OCI-LY3 (cell line): ENCODE data around the gene MSMP.

Experiments
- H2AFZ ChIP-seq: fragments of 200-600, 300-600 bp; shearing (Covaris generic); 2 replicates; pipeline ENCODE4 v1.6.0; 2014; ENCODE audit warnings: antibody characterized with exemption, low read depth, low read length
- H3K27ac ChIP-seq: fragments of 200-600, 300-600 bp; sonication (generic); 2 replicates; pipeline ENCODE4 v1.5.1; 2014; ENCODE audit warnings: mild to moderate bottlenecking, low read length, moderate library complexity, mixed read lengths
- H3K27me3 ChIP-seq: fragments of 200-600, 300-600 bp; sonication (generic); 2 replicates; pipeline ENCODE4 v1.6.1; 2014; ENCODE audit warnings: low read depth, low read length, mixed read lengths
- H3K36me3 ChIP-seq: fragments of 200-600, 300-600 bp; sonication (generic); replicated peaks from 2 replicates; pipeline ENCODE3; 2014; ENCODE audit warnings: low read depth, low read length, mixed read lengths
- H3K4me1 ChIP-seq: fragments of 300-600, 200-600 bp; sonication (generic); 2 replicates; pipeline ENCODE4 v1.6.1; 2014; ENCODE audit warnings: low read length, mixed read lengths
- H3K4me2 ChIP-seq: fragments of 200-600, 300-600 bp; sonication (generic); 2 replicates; pipeline ENCODE4 v1.6.1; 2014; ENCODE audit warnings: low read length, mixed read lengths
- H3K4me3 ChIP-seq: fragments of 300-600, 200-600 bp; sonication (generic); 2 replicates; pipeline ENCODE4 v1.5.1; 2014; ENCODE audit warnings: antibody characterized with exemption, mild to moderate bottlenecking, low read length, moderate library complexity
- H3K79me2 ChIP-seq: fragments of 300-600, 200-600 bp; shearing (Covaris generic); 2 replicates; pipeline ENCODE4 v1.6.1; 2014; ENCODE audit warnings: mild to moderate bottlenecking, low read length, mixed read lengths
- H3K9ac ChIP-seq: fragments of 300-600, 200-600 bp; shearing (Covaris generic); 2 replicates; pipeline ENCODE4 v1.6.0; 2014; ENCODE audit warnings: mild to moderate bottlenecking, low read length, moderate library complexity
- H3K9me3 ChIP-seq: fragments of 200-600, 300-600 bp; shearing (Covaris generic); 2 replicates; pipeline ENCODE4 v1.6.1; 2014; ENCODE audit warnings: low read length, mixed read lengths; ENCODE audit not compliant: insufficient read depth
- H4K20me1 ChIP-seq: fragments of 200-600, 300-600 bp; sonication (generic); 2 replicates; pipeline ENCODE4 v1.6.1; 2016; ENCODE audit warnings: low read length, mixed read lengths; ENCODE audit not compliant: insufficient read depth
- CTCF ChIP-seq: fragments of 200-600, 300-600 bp; sonication (generic); IDR thresholded peaks from 2 replicates; pipeline ENCODE4 v1.5.1; 2014; ENCODE audit warnings: antibody characterized with exemption, low read length, low read depth
- EZH2phosphoT487 ChIP-seq: fragments of 200-600 bp; shearing (Covaris generic); IDR thresholded peaks from 2 replicates; pipeline ENCODE4 v1.6.1; 2018; ENCODE audit warnings: antibody characterized with exemption, mixed run types, low read depth

The MSMP gene

GRCh38 chr9:35713578-35713977 is 40.5 kb downstream of the MSMP start:
- no peak overlapping the region for H2AFZ ChIP-seq
- TF ChIP-seq EZH2phosphoT487 (no peak), CTCF (no peak)
- no peaks in the 10 kb centered on the region for H4K20me1 ChIP-seq
- no peaks in the 10 kb centered on the region for H3K9me3 ChIP-seq
- H3K36me3 ChIP-seq: peaks cover 70% of the 10 kb centered on the region
- H3K4me1 ChIP-seq: no peaks in the 10 kb centered on the region
- no peak overlapping the region for H3K4me2 ChIP-seq
- H3K9ac ChIP-seq: no peak overlapping the region
- no peaks in the 10 kb centered on the region for H3K79me2 ChIP-seq
- H3K27me3 ChIP-seq: no peaks in the 10 kb centered on the region
- H3K27ac ChIP-seq: no peak overlapping the region
- H3K4me3 ChIP-seq: no peak overlapping the region

GRCh38 chr9:35712762-35713400 is 41.2 kb downstream of the MSMP start:
- Histone ChIP-seq H3K36me3 (peaks cover 68% of the 10 kb centered on the region), H4K20me1 (no peaks in the 10 kb centered on the region)

GRCh38 chr9:35711501-35712428 is 42.3 kb downstream of the MSMP start:
- H3K9me3 ChIP-seq: no peaks in the 10 kb centered on the region
- no peak overlapping the region for H3K4me3 ChIP-seq
- H3K4me1 ChIP-seq: no peaks in the 10 kb centered on the region
- peaks cover 68% of the 10 kb centered on the region for H3K36me3 ChIP-seq
- no peaks in the 10 kb centered on the region for H4K20me1 ChIP-seq
- H3K9ac ChIP-seq: no peak overlapping the region
- no peaks in the 10 kb centered on the region for H3K27me3 ChIP-seq
- H3K79me2 ChIP-seq: no peaks in the 10 kb centered on the region
- H2AFZ ChIP-seq: no peak overlapping the region
- no peak overlapping the region for H3K27ac ChIP-seq
- no peak for TF ChIP-seq CTCF
- no peak for TF ChIP-seq EZH2phosphoT487
- H3K4me2 ChIP-seq: no peak overlapping the region

More at GRCh38 chr9:35712762-35713400, 41.2 kb downstream of the MSMP start:
- no peak for TF ChIP-seq EZH2phosphoT487
- no peak for TF ChIP-seq CTCF
- Histone ChIP-seq H2AFZ (no peak overlapping the region), H3K27me3 (no peaks in the 10 kb centered on the region), H3K79me2 (no peaks in the 10 kb centered on the region), H3K27ac (no peak overlapping the region), H3K9ac (no peak overlapping the region), H3K4me1 (no peaks in the 10 kb centered on the region), H3K9me3 (no peaks in the 10 kb centered on the region), H3K4me3 (no peak overlapping the region), H3K4me2 (no peak overlapping the region)

- no peak for TF ChIP-seq EZH2phosphoT487
- TF ChIP-seq CTCF: no peak
These were observed 43.1 kb downstream of the MSMP start for GRCh38 chr9:35710818-35711500.

More at GRCh38 chr9:35710818-35711500, 43.1 kb downstream of the MSMP start:
- no peaks in the 10 kb centered on the region for H3K79me2 ChIP-seq
- H3K36me3 ChIP-seq: peaks cover 69% of the 10 kb centered on the region
- no peak overlapping the region for H2AFZ ChIP-seq
- no peak overlapping the region for H3K4me3 ChIP-seq
- no peaks in the 10 kb centered on the region for H3K27me3 ChIP-seq
- H3K9me3 ChIP-seq: no peaks in the 10 kb centered on the region
- H3K4me1 ChIP-seq: no peaks in the 10 kb centered on the region
- H3K9ac ChIP-seq: no peak overlapping the region
- H3K27ac ChIP-seq: no peak overlapping the region
- no peak overlapping the region for H3K4me2 ChIP-seq
- H4K20me1 ChIP-seq: no peaks in the 10 kb centered on the region
